ENCODE measurements around the gene ELN. TPM values are rescaled to one million over a fixed set of nuclear protein-coding genes. Genes with fewer than 3 reads are reported as not detected.
"Not testable (repeated sequence)": the region's sequence is repeated elsewhere in the genome, so short reads cannot be mapped to it uniquely, and the experiment has no call there.

ELN gene
- 29.0 TPM for total RNA-seq
- long read RNA-seq, partial matches to known transcripts: 7 of 30 reads
- long read RNA-seq, other reads (novel, unspliced or antisense): 14 of 30 reads

- intact Hi-C loops (cut with micrococcal nuclease): loop anchor here (10.0 kb wide), 1 partner anchor 153 kb away; no protein-coding TSS in a partner anchor
- DNase-seq (peak; percentile 92), ATAC-seq (peak; percentile 84)
Observed at GRCh38 chr7:74027683-74028320, at the start of gene ELN. Gene ELN, plus strand, starts transcription at chr7:74028173. Its CDS starts 15 bp downstream, at chr7:74028188.

GRCh38 chr7:73978661-73979563 is 49.1 kb upstream of the ELN start:
- DNase-seq (peak; percentile 49), ATAC-seq (peak; percentile 46)
- intact Hi-C loops (cut with micrococcal nuclease): no loop called here

GRCh38 chr7:73979656-73980055 is 48.3 kb upstream of the ELN start:
- intact Hi-C loops (cut with micrococcal nuclease); DNase-seq; ATAC-seq: not testable (repeated sequence)

- ATAC-seq: no peak
- intact Hi-C loops (cut with micrococcal nuclease): no loop called here
Observed at GRCh38 chr7:73980206-73980605, 47.8 kb upstream of the ELN start.

GRCh38 chr7:73981933-73982332 is 46.0 kb upstream of the ELN start:
- DNase-seq (no peak), ATAC-seq (no peak)
- intact Hi-C loops (cut with micrococcal nuclease): no loop called here

More at GRCh38 chr7:73980206-73980605, 47.8 kb upstream of the ELN start:
- no peak for DNase-seq

GRCh38 chr7:73983437-73984164 is 44.4 kb upstream of the ELN start:
- DNase-seq (peak; percentile 81), ATAC-seq (peak; percentile 50)
- intact Hi-C loops (cut with micrococcal nuclease): no loop called here

- no peak for DNase-seq
- intact Hi-C loops (cut with micrococcal nuclease): no loop called here
Observed at GRCh38 chr7:73984481-73985205, 43.3 kb upstream of the ELN start.

GRCh38 chr7:73985737-73986141 is 42.2 kb upstream of the ELN start:
- intact Hi-C loops (cut with micrococcal nuclease): no loop called here
- DNase-seq (peak; percentile 49), ATAC-seq (peak; percentile 44)

More at GRCh38 chr7:73984481-73985205, 43.3 kb upstream of the ELN start:
- no peak for ATAC-seq

GRCh38 chr7:73986158-73986631 is 41.8 kb upstream of the ELN start:
- intact Hi-C loops (cut with micrococcal nuclease): no loop called here
- ATAC-seq: peak; percentile 84
- DNase-seq: peak; percentile 86

GRCh38 chr7:73987298-73987697 is 40.7 kb upstream of the ELN start:
- ATAC-seq (no peak), DNase-seq (no peak)
- intact Hi-C loops (cut with micrococcal nuclease): no loop called here

- peak; percentile 41 for ATAC-seq
- peak; percentile 67 for DNase-seq
Observed at GRCh38 chr7:73988197-73988596, 39.8 kb upstream of the ELN start.

GRCh38 chr7:73991522-73992100 is 36.4 kb upstream of the ELN start:
- ATAC-seq (no peak), DNase-seq (no peak)
- intact Hi-C loops (cut with micrococcal nuclease): no loop called here

More at GRCh38 chr7:73988197-73988596, 39.8 kb upstream of the ELN start:
- intact Hi-C loops (cut with micrococcal nuclease): no loop called here

- ATAC-seq (peak; percentile 68), DNase-seq (peak; percentile 71)
- intact Hi-C loops (cut with micrococcal nuclease): no loop called here
Observed at GRCh38 chr7:73992101-73992562, 35.8 kb upstream of the ELN start.

- no peak for ATAC-seq
- no peak for DNase-seq
Observed at GRCh38 chr7:73994023-73994422, 34.0 kb upstream of the ELN start.

GRCh38 chr7:73994761-73995160 is 33.2 kb upstream of the ELN start:
- intact Hi-C loops (cut with micrococcal nuclease): no loop called here
- no peak for ATAC-seq
- DNase-seq: no peak

More at GRCh38 chr7:73994023-73994422, 34.0 kb upstream of the ELN start:
- intact Hi-C loops (cut with micrococcal nuclease): no loop called here

GRCh38 chr7:73995330-73995729 is 32.6 kb upstream of the ELN start:
- intact Hi-C loops (cut with micrococcal nuclease): no loop called here
- DNase-seq (no peak), ATAC-seq (no peak)

GRCh38 chr7:73995821-73996511 is 32.0 kb upstream of the ELN start:
- no peak for ATAC-seq
- DNase-seq: no peak
- intact Hi-C loops (cut with micrococcal nuclease): no loop called here

GRCh38 chr7:73997056-73997455 is 30.9 kb upstream of the ELN start:
- DNase-seq (no peak), ATAC-seq (no peak)
- intact Hi-C loops (cut with micrococcal nuclease): no loop called here
